ENCODE measurements around the gene B4GALT2. TPM values are rescaled to one million over a fixed set of nuclear protein-coding genes. Genes with fewer than 3 reads are reported as not detected.

B4GALT2 gene
- polyA plus RNA-seq, 1 donor: 42.0 TPM

- no peak for DNase-seq (ENCODE audit: low read depth)
Observed at GRCh38 chr1:43984855-43985254, 5.8 kb downstream of the B4GALT2 start.

- DNase-seq (ENCODE audit: low read depth): no peak
Observed at GRCh38 chr1:43985984-43986595, 7.1 kb downstream of the B4GALT2 start.

- no peak for DNase-seq (ENCODE audit: low read depth)
Observed at GRCh38 chr1:43986712-43987111, 7.7 kb downstream of the B4GALT2 start.

- DNase-seq (ENCODE audit: low read depth): no peak
Observed at GRCh38 chr1:43987159-43987902, 8.3 kb downstream of the B4GALT2 start.

GRCh38 chr1:43990271-43991199, 11.5 kb downstream of the B4GALT2 start:
- DNase-seq (ENCODE audit: low read depth): no peak

GRCh38 chr1:43991200-43991475, 12.1 kb downstream of the B4GALT2 start:
- DNase-seq (ENCODE audit: low read depth): no peak

GRCh38 chr1:43991476-43992231, 12.6 kb downstream of the B4GALT2 start, which contains the start of gene CCDC24:
Gene CCDC24, plus strand, starts transcription at chr1:43991599. Its CDS starts 280 bp downstream, at chr1:43991879.
- DNase-seq (ENCODE audit: low read depth): no peak

- no peak for DNase-seq (ENCODE audit: low read depth)
Observed at GRCh38 chr1:43992232-43992995, 13.4 kb downstream of the B4GALT2 start.

GRCh38 chr1:43993206-43993914, 14.3 kb downstream of the B4GALT2 start:
- no peak for DNase-seq (ENCODE audit: low read depth)

GRCh38 chr1:43994071-43994470, 15.1 kb downstream of the B4GALT2 start:
- no peak for DNase-seq (ENCODE audit: low read depth)

GRCh38 chr1:43994794-43995790, 16.1 kb downstream of the B4GALT2 start:
- DNase-seq (ENCODE audit: low read depth): no peak

- DNase-seq (ENCODE audit: low read depth): no peak
Observed at GRCh38 chr1:43995984-43996732, 17.1 kb downstream of the B4GALT2 start.

- no peak for DNase-seq (ENCODE audit: low read depth)
Observed at GRCh38 chr1:43996733-43997115, 17.7 kb downstream of the B4GALT2 start.

- no peak for DNase-seq (ENCODE audit: low read depth)
Observed at GRCh38 chr1:43997295-43997999, 18.4 kb downstream of the B4GALT2 start.

- DNase-seq (ENCODE audit: low read depth): no peak
Observed at GRCh38 chr1:43998000-43998378, 19.0 kb downstream of the B4GALT2 start.

- no peak for DNase-seq (ENCODE audit: low read depth)
Observed at GRCh38 chr1:43999455-43999854, 20.4 kb downstream of the B4GALT2 start.

GRCh38 chr1:44000122-44000665, 21.2 kb downstream of the B4GALT2 start:
- no peak for DNase-seq (ENCODE audit: low read depth)
